K562 (cell line): ENCODE data around the gene CHPF2. TPM values are rescaled to one million over a fixed set of nuclear protein-coding genes. Genes with fewer than 3 reads are reported as not detected.
A peak's percentile ranks its signal among the peaks of the same experiment; 100 is the strongest.

Experiments
- ATAC-seq: fragments of 200-7000 bp; cut with Tn5 transposase; 3 replicates; pipeline ENCODE4 v1.9.1; 2020; ENCODE audit warnings: moderate library complexity
- BruUV-seq: library from RNA; stranded (reverse); fragments of 400-500 nt; replicated peaks from 2 replicates; lab custom pipeline; 2021; lab: Mats Ljungman, UMichigan
- CTCF ChIA-PET: fragments of 300-600 bp; formaldehyde crosslinking; extraction: SDS; loops from one replicate; lab custom pipeline; 2021; ENCODE audit warnings: low intra/inter-chr PET ratio; lab: Yijun Ruan, JAX
- POLR2A ChIA-PET: fragments of 300-600, 350-650 bp; sonication (Branson Sonifier 250); formaldehyde crosslinking; extraction: SDS; loops from one replicate; lab custom pipeline; 2021; ENCODE audit warnings: antibody characterized with exemption, inconsistent platforms; lab: Yijun Ruan, JAX
- DNase-seq, 4 experiments: peaks; one replicate each; pipeline versions ENCODE4 v3.0.0 to v3.0.0-alpha.2; 2011 to 2018; ENCODE audit warnings: low spot score in 3 of 4, mixed read lengths in 3 of 4; ENCODE audit errors: extremely low read depth in 1 of 4
- FAIRE-seq: peaks from 2 replicates; lab custom pipeline; 2011; peaks lifted over from hg19 to GRCh38; lab: Jason Lieb, UNC
- H2AFZ ChIP-seq: 2 replicates; pipeline ENCODE4 v1.6.0; 2011; ENCODE audit warnings: low read depth, low read length, control low read depth, inconsistent platforms
- H3K27ac ChIP-seq: fragments of 200-600 bp; 3 replicates; pipeline ENCODE4 v1.8.0; 2011; ENCODE audit warnings: low read depth, mild to moderate bottlenecking, control low read depth, inconsistent platforms, low read length, moderate library complexity, mixed read lengths; ENCODE audit errors: extremely low read depth
- H3K27me3 ChIP-seq, 2 experiments: fragments of 300-600 bp in 1 of 2; 2 replicates in 1 of 2; 3 replicates in 1 of 2; pipeline versions ENCODE4 v1.6.0 to v1.8.0; 2011; ENCODE audit warnings: inconsistent platforms in 2 of 2, low read length in 2 of 2, mild to moderate bottlenecking in 1 of 2, mixed read lengths in 1 of 2, moderate library complexity in 1 of 2; ENCODE audit not compliant: control insufficient read depth in 2 of 2, insufficient read depth in 2 of 2
- H3K36me3 ChIP-seq: fragments of 300-600 bp; 3 replicates; pipeline ENCODE4 v1.8.0; 2011; ENCODE audit warnings: mild to moderate bottlenecking, low read length, inconsistent platforms; ENCODE audit not compliant: control insufficient read depth, insufficient read depth
- H3K4me1 ChIP-seq, 2 experiments: fragments of 200-600 bp in 1 of 2; replicated peaks in 1 of 2; 2 replicates in 1 of 2; 3 replicates in 1 of 2; pipeline versions ENCODE4 v1.5.1 to v1.8.0; 2011; ENCODE audit warnings: inconsistent platforms in 2 of 2, low read length in 2 of 2, mild to moderate bottlenecking in 1 of 2, mixed read lengths in 1 of 2, moderate library complexity in 1 of 2; ENCODE audit not compliant: control insufficient read depth in 2 of 2, insufficient read depth in 2 of 2
- H3K4me2 ChIP-seq: 2 replicates; pipeline ENCODE4 v1.6.1; 2011; ENCODE audit warnings: low read length, control low read depth, inconsistent platforms, mixed read lengths; ENCODE audit not compliant: insufficient read depth
- H3K4me3 ChIP-seq: fragments of 200-600 bp; sonication (generic), shearing (Covaris generic); 2 replicates; pipeline ENCODE4 v1.5.1; 2016; ENCODE audit warnings: control low read depth, inconsistent platforms
- H3K79me2 ChIP-seq: fragments of 200-600 bp; 3 replicates; pipeline ENCODE4 v1.8.0; 2011; ENCODE audit warnings: low read length, inconsistent platforms; ENCODE audit not compliant: control insufficient read depth, insufficient read depth
- H3K9ac ChIP-seq, 2 experiments: 2 replicates each; pipeline versions ENCODE4 v1.6.0 to v1.6.1; 2011; ENCODE audit warnings: low read depth in 2 of 2, low read length in 2 of 2, control low read depth in 1 of 2, inconsistent platforms in 1 of 2, mild to moderate bottlenecking in 1 of 2, mixed read lengths in 1 of 2; ENCODE audit not compliant: insufficient read depth in 1 of 2
- H3K9me1 ChIP-seq: one replicate; pipeline ENCODE4 v1.6.0; 2011; ENCODE audit warnings: inconsistent platforms, mild to moderate bottlenecking, low read length, moderate library complexity; ENCODE audit not compliant: control insufficient read depth, insufficient read depth
- H3K9me3 ChIP-seq: replicated peaks from 2 replicates; pipeline ENCODE4 v1.5.1; 2011; ENCODE audit warnings: low read depth, low read length, inconsistent platforms; ENCODE audit not compliant: control insufficient read depth, insufficient read depth
- H4K20me1 ChIP-seq: replicated peaks from 2 replicates; pipeline ENCODE4 v1.6.1; 2011; ENCODE audit warnings: low read length, inconsistent platforms, mixed read lengths; ENCODE audit not compliant: control insufficient read depth, insufficient read depth
- C11orf30 ChIP-seq: fragments of 450-650 bp; IDR thresholded peaks from 2 replicates; pipeline ENCODE4 v1.6.1; 2016; ENCODE audit warnings: low read depth, mild to moderate bottlenecking
- MAFF ChIP-seq: IDR thresholded peaks from 2 replicates; pipeline ENCODE4 v1.6.1; 2012; ENCODE audit warnings: low read length, improper control_type of control experiment
- MAFG ChIP-seq: fragments of 450-650 bp; conservative IDR thresholded peaks from 2 replicates; pipeline ENCODE4 v1.6.1; 2016; ENCODE audit warnings: missing genetic modification characterization, missing compliant biosample characterization
- MAFK ChIP-seq: IDR thresholded peaks from 2 replicates; pipeline ENCODE4 v1.6.1; 2011; ENCODE audit warnings: low read length, improper control_type of control experiment
- MXI1 ChIP-seq: IDR thresholded peaks from 2 replicates; pipeline ENCODE4 v1.6.1; 2011; ENCODE audit warnings: low read depth, mild to moderate bottlenecking, improper control_type of control experiment, low read length
- NFE2 ChIP-seq: IDR thresholded peaks from 2 replicates; pipeline ENCODE4 v1.6.1; 2014; ENCODE audit warnings: antibody characterized with exemption, low read depth
- NFE2L1 ChIP-seq: fragments of 450-650 bp; IDR thresholded peaks from 2 replicates; pipeline ENCODE4 v1.6.1; 2016; ENCODE audit warnings: missing genetic modification characterization, low read depth, mild to moderate bottlenecking, missing compliant biosample characterization, moderate library complexity, borderline replicate concordance
- SAFB2 ChIP-seq: fragments of 200-400 bp; formaldehyde crosslinking; IDR thresholded peaks from 2 replicates; pipeline ENCODE4 v1.6.1; 2018; ENCODE audit warnings: borderline replicate concordance, low read length, low read depth, moderate library complexity; ENCODE audit not compliant: severe bottlenecking
- SIN3A ChIP-seq, 2 experiments: fragments of 150-350 bp in 1 of 2; IDR thresholded peaks; 2 replicates each; pipeline ENCODE4 v1.6.1; 2011 to 2016; ENCODE audit warnings: borderline replicate concordance in 2 of 2, low read depth in 2 of 2, low read length in 2 of 2, mild to moderate bottlenecking in 2 of 2, moderate library complexity in 2 of 2; ENCODE audit not compliant: control insufficient read depth in 1 of 2
- ZNF316 ChIP-seq: fragments of 450-650 bp; IDR thresholded peaks from 2 replicates; pipeline ENCODE4 v1.6.1; 2016
- WGBS: fragments of 100-300 bp; shearing (Covaris generic); methylation state at CpG from one replicate; pipeline ENCODE4 v1.1.6; 2016; ENCODE audit warnings: low coverage, mixed read lengths; ENCODE audit not compliant: insufficient coverage; ENCODE audit errors: missing lambda C conversion rate; 5-methylcytosine and 5-hydroxymethylcytosine counted together
- in situ Hi-C: fragments of 300-500 bp; cut with MboI; formaldehyde crosslinking; loops from 4 replicates; pipeline ENCODE4 v1.15.0; 2018; ENCODE audit warnings: inconsistent platforms, mixed read lengths
- intact Hi-C: fragments of 100-400 bp; cut with micrococcal nuclease; formaldehyde crosslinking; loops from 2 replicates; pipeline ENCODE4 v1.14.2; 2022
- polyA plus RNA-seq, 8 experiments: library from polyadenylated mRNA; depleted of rRNA in 4 of 8; stranded (reverse) in 5 of 8; unstranded in 3 of 8; fragments of >200 nt; fragmentation: Nextera tagmentation in 2 of 8; fragmentation: Illumina TruSeq in 1 of 8; extraction: Ambion mirVana in 2 of 8; extraction: Trizol in 1 of 8; gene quantifications; 2 replicates each; pipeline versions ENCODE4 v1.2.1 to v1.2.3, GENCODE V29; 2011 to 2014; ENCODE audit warnings: inconsistent platforms in 1 of 8, missing spikeins in 1 of 8
- total RNA-seq, 7 experiments: library from RNA; depleted of rRNA in 6 of 7; stranded (reverse); fragments of >200 nt in 6 of 7; fragmentation: Illumina TruSeq in 2 of 7; extraction: Trizol in 2 of 7; gene quantifications; 2 replicates each; pipeline versions ENCODE4 v1.2.1 to v1.2.3, GENCODE V29; 2011 to 2021; ENCODE audit warnings: low replicate concordance in 1 of 7

CHPF2 gene
- total and polyA plus RNA-seq, 9 of the 15 experiments (the other 6 are each of a cell fraction or from before 2014, with no cell fraction given), result 0.08 to 32.8 (median 10.5) TPM

- Histone ChIP-seq H3K9me3 (no peaks in the 10 kb centered on the region), H3K36me3 (no peaks in the 10 kb centered on the region), H3K9ac (no peak overlapping the region), H3K4me3 (no peak overlapping the region), H3K27ac (no peak overlapping the region), H3K79me2 (no peaks in the 10 kb centered on the region), H4K20me1 (no peaks in the 10 kb centered on the region; the same call in 1 of the 2 replicates), H2AFZ (no peak overlapping the region), H3K9me1 (no peaks in the 10 kb centered on the region), H3K27me3 (peaks cover 29 to 86% of the 10 kb centered on the region in 2 experiments; a peak in 4 of 5 replicates), H3K4me2 (no peak overlapping the region), H3K4me1 (peaks cover 0 to 5% of the 10 kb centered on the region in 2 experiments; a peak in 1 of 5 replicates)
- WGBS, result 7% methylated on average over 9 of the region's 9 CpGs
- POLR2A ChIA-PET, result interaction anchor here (0.6 to 1.0 kb wide), 2 partner anchors 12 to 18 kb away, joined by 3 read pairs; no protein-coding TSS in a partner anchor
- in situ Hi-C loops (no loop called here), intact Hi-C loops (no loop called here)
- CTCF ChIA-PET, result no interaction called here
- FAIRE-seq (no peak), DNase-seq (no peak), ATAC-seq (no peak)
- no TSS peak for BruUV-seq
- TF ChIP-seq NFE2, result peak; percentile 87
- TF ChIP-seq MAFG (tag), result peak; percentile 87
- TF ChIP-seq MAFF, result peak; percentile 71
- TF ChIP-seq C11orf30, result peak; percentile 74
- TF ChIP-seq MAFK, result peak; percentile 53; the same call in 1 of the 2 replicates
- TF ChIP-seq ZNF316, result peak; percentile 85
- TF ChIP-seq NFE2L1 (tag), result peak; percentile 71
- TF ChIP-seq SIN3A (IDR thresholded peaks at IDR 0.05; ENCODE audit: borderline replicate concordance in 2 of 2, control insufficient read depth in 1 of 2, low read depth in 2 of 2, low read length in 2 of 2), result no peak
- no peak for TF ChIP-seq MXI1
- no peak for TF ChIP-seq SAFB2
These were observed 33.2 kb downstream of the CHPF2 start for GRCh38 chr7:151265351-151265931.
